PC-3 (cell line): ENCODE data around the gene TCHP.

Source experiments
- EZH2 ChIP-seq: fragments of 300-600 bp; sonication (generic); IDR thresholded peaks from one replicate; pipeline ENCODE4 v1.6.1; 2017; ENCODE audit warnings: antibody characterized with exemption, mild to moderate bottlenecking, low read length; ENCODE audit not compliant: unreplicated experiment
- TF ChIP-seq, protein P1 (sequence below): fragments of 300-600 bp; sonication (generic); conservative IDR thresholded peaks from 2 replicates; pipeline ENCODE4 v1.5.1; 2017; ENCODE audit warnings: antibody characterized with exemption, low read depth, mild to moderate bottlenecking, low read length

DNA sequence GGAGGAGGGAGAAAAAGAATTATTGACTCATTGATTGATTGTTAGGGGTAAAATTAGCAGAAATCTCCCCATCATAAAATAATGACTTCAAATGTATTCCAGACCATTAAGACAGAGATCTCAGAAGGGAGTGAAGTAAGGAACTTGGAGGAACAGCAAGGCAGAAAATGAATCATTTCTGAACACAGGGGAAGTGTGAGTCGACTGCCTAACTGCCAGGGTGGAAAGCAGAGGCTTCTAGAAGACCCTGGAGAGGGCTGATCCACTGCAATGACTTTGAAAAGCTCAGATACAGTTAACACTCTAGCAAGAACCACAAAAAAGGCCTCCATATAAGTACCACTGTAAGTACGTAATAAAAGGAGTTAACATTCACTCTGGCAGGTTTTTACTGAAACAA is 29.4 kb upstream of the TCHP start:
- TF ChIP-seq, protein P1, sequence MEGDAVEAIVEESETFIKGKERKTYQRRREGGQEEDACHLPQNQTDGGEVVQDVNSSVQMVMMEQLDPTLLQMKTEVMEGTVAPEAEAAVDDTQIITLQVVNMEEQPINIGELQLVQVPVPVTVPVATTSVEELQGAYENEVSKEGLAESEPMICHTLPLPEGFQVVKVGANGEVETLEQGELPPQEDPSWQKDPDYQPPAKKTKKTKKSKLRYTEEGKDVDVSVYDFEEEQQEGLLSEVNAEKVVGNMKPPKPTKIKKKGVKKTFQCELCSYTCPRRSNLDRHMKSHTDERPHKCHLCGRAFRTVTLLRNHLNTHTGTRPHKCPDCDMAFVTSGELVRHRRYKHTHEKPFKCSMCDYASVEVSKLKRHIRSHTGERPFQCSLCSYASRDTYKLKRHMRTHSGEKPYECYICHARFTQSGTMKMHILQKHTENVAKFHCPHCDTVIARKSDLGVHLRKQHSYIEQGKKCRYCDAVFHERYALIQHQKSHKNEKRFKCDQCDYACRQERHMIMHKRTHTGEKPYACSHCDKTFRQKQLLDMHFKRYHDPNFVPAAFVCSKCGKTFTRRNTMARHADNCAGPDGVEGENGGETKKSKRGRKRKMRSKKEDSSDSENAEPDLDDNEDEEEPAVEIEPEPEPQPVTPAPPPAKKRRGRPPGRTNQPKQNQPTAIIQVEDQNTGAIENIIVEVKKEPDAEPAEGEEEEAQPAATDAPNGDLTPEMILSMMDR = no peak
- no peak for TF ChIP-seq EZH2
